GM19023 (cell line): ENCODE results near the gene CR2.
"Not testable (repeated sequence)": the region's sequence is repeated elsewhere in the genome, so short reads cannot be mapped to it uniquely, and the experiment has no call there.

ENCODE experiments used
- ATAC-seq: cut with Tn5 transposase; IDR thresholded peaks from one replicate; pipeline ENCODE4 v1.9.1; 2021; ENCODE audit warnings: mild to moderate bottlenecking, moderate library complexity; ENCODE audit not compliant: unreplicated experiment

CR2 gene

GRCh38 chr1:207444514-207445217 is 9.5 kb upstream of the CR2 start:
- no peak for ATAC-seq

DNA sequence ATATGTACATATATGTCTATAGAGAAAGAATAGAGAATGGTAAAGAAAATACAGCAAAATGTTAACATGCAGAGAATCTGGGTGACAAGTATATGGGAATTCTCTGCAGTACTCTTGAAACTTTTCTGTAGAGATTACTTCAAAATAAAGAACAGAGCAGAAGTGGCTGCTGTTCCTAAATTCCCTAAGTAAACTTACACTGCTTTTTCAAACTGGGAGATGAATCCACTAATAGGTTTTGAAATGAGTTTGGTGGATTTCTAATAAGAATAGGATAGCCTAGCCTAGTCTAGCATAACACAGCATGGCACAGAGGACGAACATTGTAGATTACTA is 450 bp upstream of the CR2 start:
- ATAC-seq, result no peak

DNA sequence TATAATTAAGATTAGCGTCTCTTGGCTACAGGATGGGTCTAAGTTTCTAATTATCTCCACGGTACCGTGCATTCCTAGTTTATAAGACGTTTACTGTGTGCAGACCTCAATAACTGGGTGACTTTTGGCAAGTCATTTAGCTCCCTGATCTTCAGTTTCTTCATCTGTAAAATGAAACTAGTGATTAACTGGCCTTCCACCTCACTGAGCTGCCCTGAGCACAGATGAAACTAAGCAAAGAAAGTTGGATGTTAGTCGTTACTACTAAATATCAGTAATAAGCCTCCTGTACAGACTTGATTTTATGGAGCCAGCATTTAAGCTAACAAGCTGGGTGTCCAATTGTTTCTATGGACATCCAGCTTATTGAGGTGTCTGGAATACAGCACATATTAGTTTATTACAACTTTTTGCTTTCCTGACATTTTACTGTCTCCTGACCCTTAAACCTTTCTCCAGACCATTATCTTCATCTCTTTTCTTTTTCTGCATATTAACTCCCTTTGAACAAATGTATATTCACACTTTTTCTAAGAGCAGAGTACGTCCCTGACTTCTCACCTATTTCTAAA is 1.1 kb downstream of the CR2 start:
- no peak for ATAC-seq

DNA sequence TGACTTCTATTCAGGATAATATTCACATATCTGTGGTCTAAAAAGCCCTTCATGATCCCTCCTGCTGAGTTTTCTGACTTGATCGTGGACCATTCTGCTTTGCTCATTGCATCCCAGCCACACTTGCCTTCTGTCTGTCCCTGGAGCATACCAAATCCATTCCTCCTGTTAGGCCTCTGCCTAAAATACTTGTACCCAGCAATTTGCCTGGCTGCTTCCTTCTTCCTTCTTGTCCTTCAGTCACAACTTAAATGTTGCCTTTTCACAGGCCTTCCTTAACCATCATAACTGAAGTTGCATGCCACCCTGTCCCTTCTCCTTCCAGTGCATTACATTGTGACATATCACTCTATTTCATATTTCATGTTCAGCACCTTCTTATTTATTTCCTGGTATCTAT is 4.3 kb downstream of the CR2 start:
- ATAC-seq, result no peak

- ATAC-seq, result no peak
Observed at GRCh38 chr1:207459008-207459407, 4.9 kb downstream of the CR2 start.

- no peak for ATAC-seq
Observed at GRCh38 chr1:207461649-207462048, 7.5 kb downstream of the CR2 start.

DNA sequence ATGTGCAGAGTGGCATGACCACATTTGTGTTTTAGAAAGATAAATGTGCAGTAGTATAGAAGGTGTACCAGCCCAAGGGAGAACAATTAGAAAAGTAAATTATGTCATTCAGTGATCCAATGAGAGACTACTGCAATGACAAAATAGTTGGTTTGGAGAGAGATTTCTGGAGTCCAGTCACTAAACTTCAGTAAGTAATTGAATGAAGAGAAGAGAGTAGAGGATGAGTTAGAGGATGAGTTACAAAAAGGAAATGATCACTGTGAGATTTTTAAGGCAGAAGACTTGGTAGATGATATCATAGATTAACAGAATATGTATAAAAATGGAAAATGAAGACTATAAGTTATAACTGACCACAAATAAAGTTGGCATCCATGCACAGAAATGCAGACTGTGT is 8.4 kb downstream of the CR2 start:
- no peak for ATAC-seq

GRCh38 chr1:207463021-207463420 is 8.9 kb downstream of the CR2 start:
- ATAC-seq, result no peak

DNA sequence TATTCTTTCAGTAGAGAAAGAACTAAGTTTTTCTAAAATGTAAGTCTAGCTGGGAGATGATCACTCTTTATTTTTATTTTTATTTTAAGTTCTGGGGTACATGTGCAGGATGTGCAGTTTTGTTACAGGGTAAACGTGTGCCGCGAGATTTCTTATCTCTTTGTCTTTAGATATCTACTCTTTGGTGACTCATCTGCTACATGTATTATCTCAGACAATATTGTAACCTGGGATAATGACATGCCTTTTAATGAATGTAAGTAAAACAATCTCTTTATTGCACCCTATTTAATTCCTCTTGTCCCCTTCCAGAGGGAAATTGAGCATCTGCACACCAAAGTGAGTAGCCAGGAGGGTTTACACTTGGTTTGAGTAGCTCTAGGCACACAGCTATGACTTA is 9.4 kb downstream of the CR2 start:
- ATAC-seq, result no peak

DNA sequence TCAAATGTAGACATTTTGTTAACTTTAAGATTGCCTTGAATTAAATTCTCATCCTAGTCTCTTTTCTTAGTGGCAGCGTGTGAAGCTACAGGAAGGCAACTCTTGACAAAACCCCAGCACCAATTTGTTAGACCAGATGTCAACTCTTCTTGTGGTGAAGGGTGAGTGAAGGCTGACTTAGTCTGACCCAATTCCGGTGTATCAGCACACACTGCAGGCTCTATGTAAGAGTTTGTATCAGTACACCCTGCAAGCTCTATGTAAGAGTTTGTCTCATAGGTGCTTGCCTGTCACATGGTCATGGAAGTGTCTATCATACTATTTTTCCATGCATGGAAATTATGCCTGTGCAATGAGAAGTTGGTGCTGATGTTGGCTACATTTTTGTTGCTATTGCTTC is 16.8 kb downstream of the CR2 start:
- ATAC-seq, result no peak

DNA sequence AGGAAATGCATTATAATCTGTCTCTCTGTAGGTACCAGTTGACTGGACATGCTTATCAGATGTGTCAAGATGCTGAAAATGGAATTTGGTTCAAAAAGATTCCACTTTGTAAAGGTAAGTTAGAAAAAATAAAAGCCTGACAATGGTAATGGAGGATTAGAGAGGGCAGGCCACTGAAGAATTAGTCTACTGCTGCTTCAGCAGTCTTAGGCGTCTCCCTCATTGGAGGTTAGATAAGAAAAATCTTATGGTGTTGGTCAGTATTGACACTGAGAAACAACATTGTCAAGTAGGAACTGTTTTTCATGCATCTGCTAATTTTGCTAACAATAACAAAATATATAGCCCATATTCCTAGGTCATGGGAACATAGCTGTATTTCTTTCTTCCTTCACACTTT is 20.1 kb downstream of the CR2 start:
- no peak for ATAC-seq

- ATAC-seq, result no peak
Observed at GRCh38 chr1:207486198-207486597, 32.1 kb downstream of the CR2 start.

DNA sequence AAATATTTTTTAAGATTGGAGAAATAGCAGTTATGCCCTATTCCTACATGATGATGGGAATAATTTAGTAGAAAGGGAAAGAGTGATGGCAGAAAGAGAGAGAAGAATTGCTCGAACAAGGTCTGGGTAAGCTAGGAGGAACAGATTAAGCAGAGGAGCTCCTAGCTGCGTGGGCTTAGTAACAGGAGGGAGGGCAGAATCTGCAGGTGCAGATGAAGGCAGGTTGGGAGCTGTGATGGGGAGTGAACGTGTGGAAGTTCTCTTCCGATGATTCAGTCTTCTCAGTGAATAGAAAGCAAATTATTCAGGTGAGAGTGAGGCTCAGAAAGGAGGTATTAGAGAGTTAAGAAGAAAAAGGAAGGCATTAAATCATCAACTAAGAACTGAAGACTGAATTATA is 33.5 kb downstream of the CR2 start:
- ATAC-seq, result no peak

DNA sequence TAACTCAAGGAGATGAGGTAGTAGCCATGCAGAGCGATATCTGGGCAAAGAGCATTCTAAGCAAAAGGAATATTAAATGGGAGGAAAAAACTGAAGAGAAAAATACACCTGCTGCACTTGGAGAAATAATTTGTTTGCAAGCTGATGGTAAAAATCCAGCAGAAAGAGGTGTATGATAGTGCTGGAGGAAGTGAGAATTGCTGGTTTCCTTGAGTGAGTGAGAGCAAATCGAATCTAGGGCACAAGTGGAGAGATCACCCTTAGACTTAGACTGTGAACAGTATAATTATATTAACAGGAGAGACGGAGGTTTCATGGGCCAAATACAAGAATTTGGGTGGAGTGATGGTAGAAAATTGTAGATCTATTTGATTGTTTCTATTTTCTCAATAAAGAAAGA is 39.1 kb downstream of the CR2 start:
- no peak for ATAC-seq

GRCh38 chr1:207494171-207494570 is 40.0 kb downstream of the CR2 start:
- no peak for ATAC-seq

DNA sequence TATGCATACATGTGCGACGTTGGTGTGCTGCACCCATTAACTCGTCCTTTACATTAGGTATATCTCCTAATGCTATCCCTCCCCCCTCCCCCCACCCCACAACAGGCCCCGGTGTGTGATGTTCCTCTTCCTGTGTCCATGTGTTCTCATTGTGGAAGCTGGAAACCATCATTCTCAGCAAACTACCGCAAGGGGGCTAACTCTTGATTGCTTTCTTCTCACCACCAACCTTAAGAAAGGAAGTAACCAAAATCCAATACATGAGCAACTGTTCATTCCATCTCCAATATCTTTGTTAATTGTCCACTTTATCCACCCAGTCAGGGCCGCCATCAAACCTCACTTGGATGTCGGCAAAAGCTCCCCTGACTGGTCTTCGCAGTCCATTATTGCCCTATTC is 41.2 kb downstream of the CR2 start:
- ATAC-seq, result not testable (repeated sequence)

DNA sequence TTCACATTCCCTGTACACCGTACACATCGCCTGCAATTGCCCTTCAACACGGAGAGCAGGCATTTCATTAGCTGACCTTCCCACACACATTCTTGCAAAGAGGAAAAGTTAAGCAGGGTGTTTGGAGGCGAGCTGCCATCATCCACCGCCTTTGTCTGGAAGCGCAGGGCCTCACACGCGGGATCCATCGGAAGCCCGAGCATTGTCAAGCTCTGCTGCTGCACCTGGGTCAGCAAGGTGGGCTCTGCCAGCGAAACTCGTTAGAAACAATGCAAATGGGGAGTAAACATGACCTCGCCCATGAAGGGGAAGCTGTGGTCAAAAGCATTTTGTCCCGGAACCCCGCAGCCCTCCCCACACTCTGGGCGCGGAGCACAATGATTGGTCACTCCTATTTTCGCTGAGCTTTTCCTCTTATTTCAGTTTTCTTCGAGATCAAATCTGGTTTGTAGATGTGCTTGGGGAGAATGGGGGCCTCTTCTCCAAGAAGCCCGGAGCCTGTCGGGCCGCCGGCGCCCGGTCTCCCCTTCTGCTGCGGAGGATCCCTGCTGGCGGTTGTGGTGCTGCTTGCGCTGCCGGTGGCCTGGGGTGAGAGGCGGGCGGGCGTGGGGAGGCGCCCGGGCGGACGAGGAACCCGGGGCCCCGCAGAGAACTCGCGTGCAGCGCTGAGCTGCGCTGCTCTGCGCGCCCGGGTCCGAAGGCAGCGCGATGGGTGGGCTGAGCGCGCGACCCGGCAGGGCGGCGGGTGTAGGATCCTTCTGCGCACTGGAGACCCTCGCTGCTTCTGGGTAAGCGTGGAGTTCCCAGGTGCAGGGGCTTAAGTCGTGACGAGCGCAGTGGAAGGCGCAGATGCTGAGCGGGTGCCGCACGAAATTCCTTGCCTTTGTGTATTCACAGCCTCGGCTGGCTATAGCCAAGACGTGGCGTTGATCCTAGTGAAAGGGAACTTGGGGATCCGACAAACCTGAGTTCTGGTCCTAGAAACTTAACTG is 42.0 kb downstream of the CR2 start, which contains the start of gene CR1:
CR1 (plus strand) TSS at position 357 of the 992 bp plus-strand sequence; CDS start at position 468, 111 bp downstream.
- ATAC-seq, result peak; percentile 63

DNA sequence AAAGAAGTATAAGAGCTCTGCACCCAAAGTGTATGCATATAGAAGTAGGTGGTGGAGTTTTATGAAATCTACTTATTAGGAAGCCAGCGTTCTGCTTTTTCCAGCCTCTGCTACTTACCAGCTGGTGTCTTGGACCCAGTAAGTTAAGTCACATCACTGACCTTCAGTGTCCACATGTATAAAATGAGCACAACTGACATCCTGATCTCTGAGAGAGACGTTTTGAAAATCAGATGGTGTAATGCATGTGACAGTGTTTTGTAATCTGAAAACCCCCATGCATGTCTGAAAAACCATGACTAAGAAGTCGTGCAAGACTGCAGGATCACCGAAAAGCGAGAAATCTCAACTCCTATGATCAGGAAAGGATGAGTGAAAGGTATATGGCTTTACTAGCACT is 43.8 kb downstream of the CR2 start:
- ATAC-seq, result no peak

DNA sequence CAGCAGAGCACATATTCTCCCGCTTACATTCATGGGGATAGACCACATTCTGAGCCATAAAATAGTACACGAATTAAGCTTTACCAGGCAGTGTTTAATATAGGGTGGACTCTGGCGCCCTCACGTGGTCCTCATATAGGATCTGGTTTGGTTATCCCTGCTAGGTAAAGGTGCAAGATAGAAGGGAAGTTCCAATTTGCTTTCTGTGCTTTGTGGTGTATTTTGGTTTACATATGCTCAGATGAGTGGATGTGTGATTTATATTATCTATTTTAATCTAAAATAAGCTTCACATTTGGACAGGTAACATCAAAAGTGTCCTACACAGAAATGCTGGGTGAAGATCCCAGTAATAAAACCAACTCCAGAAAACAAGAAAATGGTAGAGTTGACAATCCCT is 45.4 kb downstream of the CR2 start:
- no peak for ATAC-seq

- ATAC-seq, result no peak
Observed at GRCh38 chr1:207500306-207500705, 46.2 kb downstream of the CR2 start.

GRCh38 chr1:207501071-207501470 is 46.9 kb downstream of the CR2 start:
- no peak for ATAC-seq

DNA sequence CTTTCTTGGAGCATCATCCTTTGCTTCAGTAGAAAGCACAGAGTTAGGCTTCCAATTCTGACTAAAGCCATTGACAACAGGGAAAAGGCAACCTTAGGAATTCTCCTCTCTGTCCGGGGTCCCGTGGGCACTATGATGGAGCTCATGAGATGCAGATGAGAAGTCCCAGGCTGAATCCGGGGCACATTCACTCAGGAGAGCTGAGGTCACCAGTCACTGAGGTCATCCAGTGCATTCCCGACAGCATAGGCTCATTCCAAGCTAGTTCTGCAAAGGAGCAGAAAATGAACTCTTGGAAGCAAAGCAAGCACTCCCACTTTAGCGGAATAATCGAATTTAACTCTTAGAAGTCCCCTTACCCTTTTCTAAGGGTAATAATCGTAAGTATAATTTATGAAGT is 48.6 kb downstream of the CR2 start:
- ATAC-seq, result no peak
